ENCODE results near the gene PPFIBP1.
"Not testable (repeated sequence)": the region's sequence is repeated elsewhere in the genome, so short reads cannot be mapped to it uniquely, and the experiment has no call there.

GRCh38 chr12:27581833-27582232, 57.8 kb downstream of the PPFIBP1 start:
- TF ChIP-seq CTCF, POLR2A (IDR thresholded peaks at IDR 0.05): not testable (repeated sequence)

Data from lower leg skin (tissue), 3 donors.